PC-3 (cell line): Measurements from ENCODE around the gene UQCRQ.

Experiments
- CTCF ChIP-seq: fragments of 300-600 bp; sonication (generic); conservative IDR thresholded peaks from 2 replicates; pipeline ENCODE4 v1.5.1; 2017; ENCODE audit warnings: antibody characterized with exemption, low read depth, mild to moderate bottlenecking, low read length
- EZH2 ChIP-seq: fragments of 300-600 bp; sonication (generic); IDR thresholded peaks from one replicate; pipeline ENCODE4 v1.6.1; 2017; ENCODE audit warnings: antibody characterized with exemption, mild to moderate bottlenecking, low read length; ENCODE audit not compliant: unreplicated experiment
- EZH2phosphoT487 ChIP-seq: fragments of 300-600 bp; sonication (generic); IDR thresholded peaks from 2 replicates; pipeline ENCODE4 v1.6.1; 2018; ENCODE audit warnings: mild to moderate bottlenecking, antibody characterized with exemption, low read length, borderline replicate concordance

DNA sequence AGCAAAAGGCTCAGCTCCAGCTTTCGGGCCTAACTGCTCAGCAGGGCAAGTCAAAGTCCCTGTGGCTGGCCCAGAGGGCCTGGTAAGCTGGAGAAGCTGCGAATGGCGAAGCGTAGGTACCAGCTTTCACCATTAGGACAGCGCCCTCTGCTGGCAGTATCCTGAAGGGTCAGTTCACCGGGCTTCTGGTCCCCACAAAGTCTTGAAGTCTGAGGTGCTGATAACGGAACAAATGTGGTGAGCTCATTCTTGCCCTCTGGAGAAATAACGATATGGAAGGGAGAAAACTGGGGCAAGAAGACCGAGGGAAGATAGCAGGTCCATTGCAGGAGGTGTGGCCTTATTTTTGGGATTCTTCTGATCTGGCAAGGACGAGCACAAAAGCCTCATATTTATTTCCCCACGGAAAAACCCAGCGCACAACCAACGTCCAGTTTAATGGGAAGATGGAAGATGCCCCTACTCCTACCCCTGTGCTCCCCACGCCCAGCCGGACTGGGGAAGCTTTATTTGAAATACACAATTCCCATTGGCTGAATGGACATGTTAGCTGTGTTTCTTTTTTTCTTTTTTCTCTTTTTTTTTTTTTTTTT is 46.2 kb upstream of the UQCRQ start:
- TF ChIP-seq CTCF: peak; percentile 87
- no peak for TF ChIP-seq EZH2
- TF ChIP-seq EZH2phosphoT487: no peak
